GM21737 (cell line): ENCODE data around the gene KCTD20.

ENCODE experiments used
- ATAC-seq: cut with Tn5 transposase; IDR thresholded peaks from one replicate; pipeline ENCODE4 v1.9.1; 2021; ENCODE audit warnings: mild to moderate bottlenecking, moderate library complexity; ENCODE audit not compliant: unreplicated experiment

Gene KCTD20

GRCh38 chr6:36492092-36492491 lies 49.3 kb downstream of the KCTD20 start:
- no peak for ATAC-seq

- ATAC-seq = no peak
Observed at GRCh38 chr6:36492621-36493020, 49.8 kb downstream of the KCTD20 start.

- no peak for ATAC-seq
Observed at GRCh38 chr6:36493319-36493718, 50.5 kb downstream of the KCTD20 start.

DNA sequence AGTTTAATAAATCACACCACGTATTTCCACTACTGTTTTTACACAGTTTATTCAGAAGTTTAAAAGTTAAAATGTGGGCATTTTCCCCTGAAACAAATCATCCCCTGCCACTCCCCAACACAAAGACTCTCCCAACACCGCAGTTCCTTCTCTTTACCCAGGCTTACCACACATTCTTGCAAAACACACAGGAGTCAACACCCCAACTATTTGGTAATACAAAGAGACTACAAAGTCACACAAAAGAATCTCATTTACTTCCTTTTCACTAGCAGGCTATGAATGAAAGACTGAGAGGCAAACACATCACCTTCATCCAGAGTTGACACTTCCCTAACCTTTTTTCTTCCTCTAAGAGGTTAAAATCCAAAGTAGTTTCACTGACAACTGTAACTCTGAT lies 51.1 kb downstream of the KCTD20 start:
- ATAC-seq = no peak

DNA sequence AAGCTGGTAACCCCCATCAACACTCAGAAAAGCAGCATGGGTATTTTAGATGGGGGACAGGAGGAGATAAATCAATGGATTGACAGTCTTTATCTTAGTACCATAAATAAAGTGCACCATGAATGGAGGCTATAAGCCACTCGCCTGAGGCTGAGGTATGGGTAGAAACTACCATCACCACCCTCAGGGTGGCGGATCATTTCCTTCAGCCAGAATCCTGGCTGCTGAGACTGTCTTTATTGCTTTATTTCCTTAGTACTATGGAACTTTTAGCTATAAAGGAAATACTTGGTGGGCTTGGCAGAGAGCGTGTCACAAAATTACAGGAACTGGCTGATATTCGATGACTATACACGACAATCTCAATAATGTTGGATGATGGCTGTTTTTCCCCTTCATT lies 52.3 kb downstream of the KCTD20 start:
- ATAC-seq = no peak

- ATAC-seq = no peak
Observed at GRCh38 chr6:36499918-36500317, 57.1 kb downstream of the KCTD20 start.

GRCh38 chr6:36501686-36502085 lies 58.9 kb downstream of the KCTD20 start:
- no peak for ATAC-seq

DNA sequence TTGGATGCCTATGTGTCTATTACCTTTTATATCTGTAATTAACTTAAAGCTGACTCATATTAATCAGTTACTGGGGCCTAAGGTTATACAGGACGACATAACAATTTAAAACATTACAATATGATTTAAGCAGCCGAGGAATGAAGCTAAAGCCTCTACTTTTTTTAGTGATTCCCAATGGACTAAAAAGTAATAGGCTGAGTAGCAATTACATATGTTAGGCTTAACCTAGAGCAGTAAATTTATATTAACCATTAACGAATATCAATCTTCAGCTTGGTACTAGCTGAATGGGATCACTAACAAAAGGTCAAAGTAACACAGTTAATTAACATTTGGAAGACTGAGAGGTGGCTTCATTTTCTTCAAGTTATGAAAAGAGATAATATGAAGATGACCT lies 61.4 kb downstream of the KCTD20 start:
- no peak for ATAC-seq

DNA sequence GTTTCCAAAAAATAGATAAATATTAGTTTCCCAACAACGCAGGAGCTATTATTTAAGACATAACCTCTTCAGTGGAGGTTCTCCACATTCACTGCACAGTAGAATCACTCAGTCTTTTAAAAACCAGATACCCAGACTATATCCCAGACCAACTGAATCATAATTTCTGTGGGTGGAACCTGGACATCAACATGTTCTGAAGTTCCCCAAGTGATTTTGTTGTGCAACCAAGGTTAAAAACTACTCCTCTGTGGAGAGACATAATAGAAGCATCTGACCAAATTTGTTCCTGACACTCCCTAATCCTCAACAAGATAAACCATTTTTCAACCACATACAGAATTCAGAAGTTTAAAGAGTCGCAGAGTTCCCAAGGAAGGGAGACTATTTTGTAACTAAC lies 62.2 kb downstream of the KCTD20 start:
- ATAC-seq = no peak

DNA sequence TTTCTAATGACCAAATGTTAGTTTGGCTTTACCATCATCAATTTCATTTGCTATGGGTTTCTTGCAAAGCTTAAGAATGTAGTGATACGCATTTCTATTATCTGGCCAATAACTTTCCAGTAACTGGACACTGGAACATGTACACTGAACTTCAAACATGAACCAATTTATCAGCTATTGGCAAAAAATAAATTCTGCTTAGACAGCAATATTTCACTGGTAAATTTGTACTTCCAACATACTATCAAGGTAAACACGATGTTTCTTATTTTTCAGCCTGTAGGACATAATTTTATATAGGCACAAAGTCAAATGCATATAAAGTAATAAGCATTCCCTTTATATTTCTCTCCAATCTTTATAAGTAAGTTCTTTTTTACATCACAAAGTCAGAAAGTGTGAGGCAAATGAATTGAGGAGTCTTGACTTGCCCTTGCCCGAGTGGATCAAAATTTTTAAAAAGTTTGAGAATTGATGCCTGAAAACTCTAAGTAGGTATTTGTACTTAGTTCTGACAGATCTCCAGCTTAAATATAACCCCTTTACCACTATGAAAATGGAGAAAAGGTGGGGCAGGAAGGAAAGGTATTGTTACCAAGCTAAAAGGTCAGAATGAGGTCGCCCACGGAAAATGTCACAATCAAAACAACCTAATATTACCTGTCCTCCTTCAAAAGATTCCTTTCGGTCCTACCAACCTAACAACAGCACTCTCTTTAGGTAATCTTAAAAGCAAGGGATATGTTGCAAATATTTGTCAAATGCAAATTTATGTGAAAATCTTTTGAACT lies 63.1 kb downstream of the KCTD20 start:
- no peak for ATAC-seq

- no peak for ATAC-seq
Observed at GRCh38 chr6:36506611-36507010, 63.8 kb downstream of the KCTD20 start.

GRCh38 chr6:36508532-36508931 lies 65.7 kb downstream of the KCTD20 start:
- no peak for ATAC-seq

GRCh38 chr6:36510365-36510764 lies 67.6 kb downstream of the KCTD20 start:
- ATAC-seq = no peak

DNA sequence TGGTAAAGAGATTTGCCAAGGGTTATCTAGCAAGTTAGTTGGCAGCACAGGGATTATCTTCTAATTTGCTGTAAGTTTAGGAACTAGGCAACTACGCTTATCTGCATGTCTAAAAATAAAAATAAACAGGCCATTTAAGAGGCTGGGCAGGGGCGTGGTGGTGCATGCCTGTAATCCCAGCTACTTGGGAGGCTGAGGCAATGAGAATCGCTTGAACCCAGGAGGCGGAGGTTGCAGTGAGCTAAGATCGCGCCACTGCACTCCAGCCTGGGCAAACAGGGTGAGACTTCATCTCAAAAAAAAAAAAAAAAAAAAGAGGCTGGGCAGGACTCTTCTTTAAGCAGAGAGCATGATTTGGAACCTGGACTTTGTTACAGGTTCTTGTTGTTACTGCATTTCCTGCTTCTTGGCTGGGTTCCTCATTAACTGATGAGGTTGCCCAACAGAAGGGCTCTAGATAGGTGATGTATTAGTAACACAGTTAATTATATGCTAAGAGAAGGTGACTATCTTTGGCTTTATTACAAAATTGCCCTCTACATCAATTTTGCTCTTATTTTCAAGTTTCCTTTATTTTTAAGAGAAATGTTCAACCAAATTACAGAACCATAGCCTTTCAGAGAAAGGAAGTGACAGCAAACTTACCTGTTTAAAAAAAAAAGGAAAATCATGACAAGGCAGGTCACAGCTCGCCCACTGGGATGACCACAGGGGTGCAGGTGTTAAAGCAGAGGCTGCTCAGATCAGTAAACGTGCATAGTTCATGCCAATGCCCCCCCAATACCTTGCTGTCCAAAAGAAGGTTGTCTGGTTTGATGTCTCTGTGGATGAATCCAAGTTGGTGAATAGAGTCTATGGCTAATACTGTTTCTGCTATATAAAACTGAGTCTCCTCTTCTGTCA lies 72.0 kb downstream of the KCTD20 start:
- no peak for ATAC-seq

DNA sequence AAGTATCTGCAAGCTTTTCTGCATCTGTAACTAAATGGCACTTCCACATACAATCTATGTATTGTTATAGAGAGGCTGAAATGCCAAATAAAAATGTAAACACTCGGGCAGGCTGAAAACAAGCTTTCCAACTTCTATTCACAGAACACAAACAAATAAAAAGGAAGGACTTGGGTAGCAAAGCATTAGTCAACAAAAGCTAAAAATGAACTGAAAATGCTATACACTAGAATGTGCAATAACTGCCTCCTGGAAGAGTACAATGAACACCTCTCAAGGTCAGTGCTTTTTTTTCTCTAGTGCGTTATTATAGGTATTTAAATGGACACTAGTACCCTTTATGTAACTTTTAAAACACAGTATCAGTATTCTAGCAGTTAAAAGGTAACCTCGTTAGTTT lies 73.0 kb downstream of the KCTD20 start:
- ATAC-seq = no peak

DNA sequence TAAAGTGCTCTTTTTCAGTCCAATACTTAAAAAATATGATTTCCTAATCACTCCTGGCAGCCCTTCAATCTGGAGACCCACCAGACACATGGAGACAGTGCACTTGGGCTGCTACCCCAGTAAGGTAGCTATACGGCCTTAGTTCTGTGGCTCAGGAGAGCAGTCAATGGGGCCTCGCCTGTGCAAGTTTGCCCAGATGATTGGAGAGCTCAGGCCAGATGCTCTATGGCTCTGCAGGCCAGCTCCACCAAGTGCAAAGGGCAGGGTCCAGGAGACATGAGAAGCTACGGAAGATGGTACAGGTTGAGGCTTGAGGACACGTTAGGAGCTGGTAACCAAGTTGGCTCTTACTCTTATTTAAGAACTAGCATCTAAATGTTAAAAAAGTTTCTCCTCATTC lies 73.8 kb downstream of the KCTD20 start:
- ATAC-seq = no peak

DNA sequence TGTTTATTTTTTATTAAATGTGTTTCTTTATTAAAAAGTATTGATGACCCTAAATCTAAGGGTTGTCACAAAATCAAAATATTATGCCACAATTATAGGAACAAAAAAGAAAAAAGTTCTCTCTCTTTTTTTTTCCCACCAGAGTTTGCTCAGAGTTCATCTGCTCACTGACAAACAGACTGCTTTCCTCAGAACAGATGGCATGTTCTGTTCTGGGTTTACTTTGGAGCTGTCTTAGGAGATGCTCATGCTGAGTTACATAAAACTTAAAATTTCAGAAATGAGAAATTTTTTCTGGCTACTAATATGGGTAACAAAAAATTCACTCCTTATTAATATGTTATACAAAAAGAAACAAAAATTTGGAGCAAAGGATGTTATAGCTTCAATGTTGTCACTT lies 74.2 kb downstream of the KCTD20 start:
- no peak for ATAC-seq

- no peak for ATAC-seq
Observed at GRCh38 chr6:36517408-36517807, 74.6 kb downstream of the KCTD20 start.

- no peak for ATAC-seq
Observed at GRCh38 chr6:36519352-36519751, 76.6 kb downstream of the KCTD20 start.

GRCh38 chr6:36523451-36523850 lies 80.7 kb downstream of the KCTD20 start:
- no peak for ATAC-seq

DNA sequence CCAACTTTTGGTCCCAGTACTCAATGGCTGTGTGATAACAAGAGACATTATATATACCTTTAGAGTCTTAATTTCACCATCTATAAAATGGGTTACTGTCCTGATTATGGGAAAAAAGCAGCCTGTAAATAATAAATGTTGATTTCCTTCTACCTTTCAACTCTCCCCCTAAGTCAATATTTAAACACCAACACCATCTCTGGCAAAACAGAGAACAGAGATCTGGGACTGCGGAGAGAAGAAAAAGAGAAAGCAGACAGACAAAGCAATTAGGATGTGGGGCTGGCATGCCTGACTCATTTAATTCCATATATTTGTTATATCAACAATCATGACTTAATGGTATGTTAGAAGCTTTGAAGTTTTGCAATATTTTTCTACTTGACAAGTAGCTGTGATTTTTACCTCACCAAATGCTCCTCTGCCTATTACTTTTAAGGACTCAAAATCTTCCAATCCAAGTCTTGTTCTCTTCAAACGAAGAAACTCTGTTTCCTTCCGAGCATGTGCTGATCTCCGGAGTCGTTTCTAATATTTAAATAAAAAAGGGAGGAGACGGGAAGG lies 81.2 kb downstream of the KCTD20 start:
- no peak for ATAC-seq

DNA sequence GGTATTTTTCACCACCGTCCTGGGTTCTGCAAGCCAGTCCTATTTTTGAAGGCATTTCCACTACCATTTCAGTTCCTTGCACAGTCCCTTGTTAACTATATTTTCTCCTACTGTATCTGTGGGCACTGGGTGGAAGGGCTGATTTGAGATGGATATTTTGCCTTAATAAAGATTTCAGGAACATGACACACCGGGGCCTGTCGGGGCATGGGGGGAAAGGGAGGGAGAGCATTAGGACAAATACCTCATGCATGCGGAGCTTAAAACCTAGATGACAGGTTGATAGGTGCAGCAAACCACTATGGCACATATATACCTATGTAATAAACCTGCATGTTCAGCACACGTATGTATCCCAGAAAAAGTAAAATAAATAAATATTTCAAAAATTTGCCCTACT lies 82.1 kb downstream of the KCTD20 start:
- no peak for ATAC-seq
